ENCODE measurements around the gene RFX7.
A peak's percentile ranks its signal among the peaks of the same experiment; 100 is the strongest.

Gene RFX7

DNA sequence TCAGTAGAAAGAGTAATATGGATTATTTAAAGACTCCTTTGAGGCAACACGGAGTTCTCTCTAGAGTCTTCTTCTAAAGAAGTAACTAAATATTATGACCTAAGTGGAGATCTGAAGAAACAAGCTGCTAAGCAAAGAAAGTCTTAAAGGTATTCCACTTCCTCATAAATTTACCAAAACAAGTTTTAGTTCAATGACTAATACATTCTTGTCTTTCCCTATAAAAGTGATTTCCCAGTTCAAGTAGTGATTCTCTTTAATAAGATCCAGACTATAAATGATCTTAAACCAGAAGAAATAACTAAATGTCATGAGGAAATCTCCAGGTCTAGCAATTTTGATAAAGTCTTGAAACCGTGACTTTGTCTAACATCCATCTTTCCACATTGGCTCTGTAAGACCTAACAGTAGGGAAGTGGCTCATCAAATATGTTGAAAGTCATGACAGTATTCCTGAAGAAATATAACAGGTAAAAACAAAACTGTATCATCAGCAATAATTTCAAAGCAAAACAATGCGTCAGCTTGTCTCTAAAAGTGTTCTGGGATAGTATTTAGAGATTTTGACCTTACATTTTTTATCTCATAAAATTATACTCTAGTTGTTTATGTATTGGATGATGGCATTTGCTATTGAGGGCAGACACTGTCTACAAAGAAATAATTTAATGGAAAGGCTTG, 198.5 kb downstream of the RFX7 start:
- DNase-seq (ENCODE audit: low read depth in 2 of 2) = no peak

DNA sequence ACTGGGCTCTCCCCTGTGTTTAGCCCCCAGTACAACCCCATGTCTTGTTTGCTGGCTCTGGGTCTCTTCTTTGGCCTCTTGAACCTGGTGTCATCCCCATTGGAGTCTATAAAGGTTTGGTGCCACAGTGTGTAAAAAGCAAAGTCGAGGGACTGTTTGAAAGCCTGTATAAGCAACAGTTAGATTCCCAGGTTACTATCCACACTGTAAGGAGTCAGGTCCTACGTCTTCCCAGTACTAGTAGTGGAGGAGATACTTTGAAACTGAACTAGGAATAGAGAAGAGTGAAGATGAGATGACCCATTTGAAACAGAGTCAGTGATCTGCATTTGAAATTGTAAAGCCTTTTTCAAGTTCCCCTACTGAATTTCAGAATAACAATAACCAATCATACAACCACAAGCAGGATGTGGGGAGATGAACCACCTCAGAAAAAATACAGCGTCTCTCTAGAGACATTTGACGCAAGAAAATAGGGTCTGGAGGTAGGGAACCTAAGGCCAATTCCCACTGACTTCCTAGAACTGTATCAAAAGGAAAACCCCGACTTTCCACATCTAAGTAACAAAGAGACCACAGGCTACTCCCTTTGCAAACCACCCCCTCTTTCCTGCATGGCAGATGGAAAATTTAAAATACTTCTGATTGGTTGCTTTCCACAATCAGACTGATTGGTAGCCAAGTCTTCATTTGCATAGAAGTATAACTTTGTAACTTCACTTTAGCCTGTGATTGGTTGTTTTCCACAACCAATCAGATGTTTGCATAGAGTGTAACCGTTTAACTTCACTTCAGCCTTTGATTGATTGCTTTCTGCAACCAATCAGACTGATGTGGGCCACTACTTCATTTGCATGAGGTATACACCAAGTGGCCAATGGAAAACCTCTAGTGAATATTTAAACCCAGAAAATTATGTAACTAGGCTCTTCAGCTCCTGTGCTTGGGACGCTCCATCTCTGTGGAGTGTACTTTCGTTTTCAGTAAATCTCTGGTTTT, 200.4 kb downstream of the RFX7 start:
- peak in 1 of 2 donors; percentile 5 for DNase-seq (ENCODE audit: low read depth in 2 of 2)

DNA sequence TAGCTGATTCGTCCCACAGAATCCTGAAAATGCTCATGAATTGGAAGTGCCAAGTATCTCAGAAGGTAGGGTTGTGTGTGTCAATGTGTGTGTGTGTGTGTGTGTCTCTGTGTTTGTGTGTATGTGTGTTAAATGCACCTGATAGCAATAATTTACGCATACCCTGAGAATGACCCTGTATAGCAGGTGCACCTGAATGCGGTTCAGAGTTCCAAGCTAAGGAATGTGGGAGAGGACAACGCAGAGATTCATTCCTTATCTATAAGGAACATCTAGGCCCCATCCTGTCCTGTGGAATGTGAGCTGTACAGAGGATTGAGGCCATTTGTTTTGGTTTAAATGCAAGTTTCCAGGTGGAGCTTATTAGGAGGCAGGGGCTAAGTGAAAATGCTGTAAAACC, 201.2 kb downstream of the RFX7 start:
- DNase-seq (ENCODE audit: low read depth in 2 of 2) = no peak

DNA sequence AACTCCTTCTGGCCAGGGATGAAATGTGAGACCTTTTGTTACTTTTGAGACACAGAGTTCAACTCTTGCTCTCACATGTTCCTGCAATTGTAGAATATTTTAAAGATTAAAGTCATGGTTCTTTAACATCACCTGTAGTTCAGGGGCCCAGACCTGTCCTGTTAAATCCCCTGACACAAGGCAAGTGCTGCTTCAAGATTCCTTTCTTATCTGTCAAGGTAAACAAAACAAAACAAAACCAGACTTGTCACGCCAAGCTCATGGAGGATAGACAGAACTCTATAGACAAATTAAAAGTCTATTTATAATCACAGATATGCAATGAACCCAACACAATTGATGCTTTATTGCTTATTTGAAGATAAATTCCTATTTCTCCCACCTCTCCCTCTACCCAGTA, 201.6 kb downstream of the RFX7 start:
- no peak for DNase-seq (ENCODE audit: low read depth in 2 of 2)

DNA sequence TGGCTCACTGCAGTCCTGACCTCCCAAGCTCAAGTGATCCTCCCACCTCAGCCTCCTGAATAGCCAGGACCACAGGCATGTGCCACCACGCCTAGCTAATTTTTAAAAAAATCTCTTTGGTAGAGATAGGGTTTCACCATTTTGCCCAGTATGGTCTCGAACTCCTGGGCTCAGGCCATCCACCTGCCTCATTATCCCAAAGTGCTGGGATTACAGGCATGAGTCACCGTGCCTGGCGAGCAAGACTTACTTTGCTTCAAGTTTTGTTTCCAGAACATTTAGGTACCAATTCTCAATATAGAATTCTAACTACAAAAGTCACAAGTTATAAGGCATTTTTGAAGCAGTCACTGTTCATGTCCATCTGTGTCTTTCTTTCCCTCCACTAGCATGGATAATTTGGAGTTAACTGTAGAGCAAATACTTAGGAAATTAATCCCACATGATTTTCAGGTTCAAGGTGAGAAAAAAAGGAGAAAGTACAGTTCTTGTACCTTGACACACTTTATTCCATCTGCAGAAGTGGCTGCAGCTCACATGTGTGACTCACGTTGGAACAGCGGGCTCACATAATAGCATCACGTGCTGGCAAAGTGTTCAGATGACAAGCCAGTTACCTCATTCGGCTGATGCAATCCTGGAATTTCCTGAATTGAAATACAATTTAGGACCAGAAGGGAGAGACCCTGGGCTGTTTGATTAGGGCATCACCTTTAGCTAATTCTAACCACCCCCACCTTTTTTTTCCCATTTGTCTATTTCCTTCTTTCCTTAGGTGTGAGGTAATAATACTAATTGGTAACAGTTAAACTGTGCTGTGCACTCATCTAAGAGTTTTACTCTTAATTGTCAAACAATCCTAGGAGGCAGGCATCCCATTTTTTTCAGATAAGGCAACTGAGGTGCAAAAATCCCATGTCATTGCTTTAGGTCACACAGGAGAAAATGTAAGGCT, 203.3 kb downstream of the RFX7 start:
- no peak for DNase-seq (ENCODE audit: low read depth in 2 of 2)

DNA sequence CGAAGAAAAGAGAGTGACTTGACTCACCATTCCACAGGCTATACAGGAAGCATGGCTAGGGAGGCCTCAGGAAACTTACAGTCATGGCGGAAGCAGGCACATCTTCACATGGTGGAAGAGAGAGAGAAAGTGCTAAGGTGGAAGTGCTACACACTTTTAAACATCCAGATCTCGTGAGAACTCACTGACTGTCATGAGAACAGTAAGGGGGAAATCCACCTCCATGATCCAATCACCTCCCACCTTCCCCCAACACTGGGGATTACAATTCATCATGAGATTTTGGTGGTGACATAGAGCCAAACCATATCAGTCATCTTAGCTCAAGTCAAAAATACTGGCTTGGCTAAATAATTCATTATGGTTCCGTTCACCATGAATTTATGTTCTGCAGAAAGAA, 205.0 kb downstream of the RFX7 start:
- DNase-seq (ENCODE audit: low read depth in 2 of 2) = no peak

DNA sequence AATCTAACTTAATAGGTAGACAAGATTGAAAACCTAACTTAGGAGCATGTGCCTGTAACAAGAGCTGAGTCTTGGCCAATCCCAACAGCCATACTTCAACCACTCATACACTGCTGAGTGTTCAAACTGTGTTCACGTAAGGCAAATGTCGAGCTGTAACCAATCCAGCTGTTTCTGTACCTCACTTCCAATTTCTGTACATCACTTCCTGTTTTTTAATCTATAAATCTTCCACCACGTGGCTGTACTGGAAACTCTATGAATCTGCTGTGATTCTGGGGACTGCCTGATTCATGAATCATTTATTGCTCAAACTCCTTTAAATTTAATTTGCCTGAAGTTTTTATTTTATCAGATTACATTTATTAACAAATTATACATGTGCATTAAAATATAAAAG, 205.7 kb downstream of the RFX7 start:
- no peak for DNase-seq (ENCODE audit: low read depth in 2 of 2)
